ENCODE data around the gene FAM3B.

DNA sequence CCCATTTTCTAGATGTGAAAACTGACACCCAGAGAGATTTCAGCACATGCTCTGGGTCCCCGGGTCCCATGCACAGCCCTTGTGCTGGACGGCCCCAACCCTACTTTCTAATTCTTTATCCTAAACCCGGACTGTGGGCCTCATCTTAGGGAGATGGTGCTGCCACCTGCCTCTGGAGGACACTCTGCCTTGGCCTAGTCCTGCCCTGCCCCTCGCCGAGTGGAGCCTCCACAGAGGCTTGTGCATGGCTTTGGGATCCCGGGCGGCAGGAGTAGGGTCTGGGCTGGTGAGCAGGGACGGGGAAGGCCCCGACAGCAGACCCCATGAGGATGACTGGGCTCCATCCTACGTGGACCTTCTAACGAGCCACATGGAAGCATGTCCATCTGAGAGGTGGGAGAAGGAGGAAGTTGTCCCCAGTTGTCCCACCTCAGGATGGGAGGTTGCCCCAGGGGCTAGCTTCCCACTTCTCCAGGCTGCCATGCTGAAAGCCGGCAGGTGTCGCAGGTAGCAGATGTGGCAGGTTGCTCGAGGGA is 57.6 kb downstream of the FAM3B start:
- TF ChIP-seq, protein P1, sequence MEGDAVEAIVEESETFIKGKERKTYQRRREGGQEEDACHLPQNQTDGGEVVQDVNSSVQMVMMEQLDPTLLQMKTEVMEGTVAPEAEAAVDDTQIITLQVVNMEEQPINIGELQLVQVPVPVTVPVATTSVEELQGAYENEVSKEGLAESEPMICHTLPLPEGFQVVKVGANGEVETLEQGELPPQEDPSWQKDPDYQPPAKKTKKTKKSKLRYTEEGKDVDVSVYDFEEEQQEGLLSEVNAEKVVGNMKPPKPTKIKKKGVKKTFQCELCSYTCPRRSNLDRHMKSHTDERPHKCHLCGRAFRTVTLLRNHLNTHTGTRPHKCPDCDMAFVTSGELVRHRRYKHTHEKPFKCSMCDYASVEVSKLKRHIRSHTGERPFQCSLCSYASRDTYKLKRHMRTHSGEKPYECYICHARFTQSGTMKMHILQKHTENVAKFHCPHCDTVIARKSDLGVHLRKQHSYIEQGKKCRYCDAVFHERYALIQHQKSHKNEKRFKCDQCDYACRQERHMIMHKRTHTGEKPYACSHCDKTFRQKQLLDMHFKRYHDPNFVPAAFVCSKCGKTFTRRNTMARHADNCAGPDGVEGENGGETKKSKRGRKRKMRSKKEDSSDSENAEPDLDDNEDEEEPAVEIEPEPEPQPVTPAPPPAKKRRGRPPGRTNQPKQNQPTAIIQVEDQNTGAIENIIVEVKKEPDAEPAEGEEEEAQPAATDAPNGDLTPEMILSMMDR (IDR thresholded peaks at IDR 0.05; ENCODE audit: poor library complexity): no peak
- no peak for TF ChIP-seq EZH2 (IDR thresholded peaks at IDR 0.05; ENCODE audit: borderline replicate concordance)
